Left lung (tissue), 10 donors: ENCODE data around the gene TMIGD2. TPM values are rescaled to one million over a fixed set of nuclear protein-coding genes. Genes with fewer than 3 reads are reported as not detected.
A peak's percentile ranks its signal among the peaks of the same experiment; 100 is the strongest.

Experiments
- ATAC-seq: fragments of 200-7000 bp; cut with Tn5 transposase; one replicate; pipeline ENCODE4 v1.9.1; 2020; ENCODE audit warnings: moderate library complexity
- DNase-seq, 4 donors: peaks; one replicate each; pipeline ENCODE4 v3.0.0-alpha.2; 2013 to 2020
- H3K27ac ChIP-seq, 2 donors: fragments of 200-600 bp; sonication (generic) in 1 of 2; one replicate each; pipeline versions ENCODE4 v1.5.0 to v1.8.0; 2020 to 2021
- H3K27me3 ChIP-seq, 2 donors: fragments of 200-600 bp; sonication (generic) in 1 of 2; one replicate each; pipeline versions ENCODE4 v1.5.0 to v1.8.0; 2020 to 2021
- H3K36me3 ChIP-seq, 2 donors: fragments of 200-600 bp; sonication (generic) in 1 of 2; one replicate each; pipeline versions ENCODE4 v1.5.0 to v1.8.0; 2020 to 2021
- H3K4me1 ChIP-seq, 2 donors: fragments of 200-600 bp; one replicate each; pipeline ENCODE4 v1.8.0; 2021
- H3K4me3 ChIP-seq, 2 donors: fragments of 200-600 bp; sonication (generic) in 1 of 2; one replicate each; pipeline versions ENCODE4 v1.5.0 to v1.8.0; 2020 to 2021; ENCODE audit warnings: mild to moderate bottlenecking in 1 of 2
- H3K9me3 ChIP-seq, 2 donors: fragments of 200-600 bp; sonication (generic) in 1 of 2; one replicate each; pipeline versions ENCODE4 v1.5.0 to v1.8.0; 2020 to 2021
- intact Hi-C, 2 donors: fragments of 100-400 bp; cut with DNase I; formaldehyde crosslinking; loops; one replicate each; pipeline versions ENCODE4 v1.11.2 to v1.14.2; 2022
- polyA plus RNA-seq, 6 donors: library from polyadenylated mRNA; unstranded; fragments of 120-200 nt; gene quantifications; one replicate each; pipeline ENCODE4 v1.2.1, GENCODE V29; 2013; ENCODE audit not compliant: insufficient read length in 6 of 6
- total RNA-seq, 2 donors: library from RNA; stranded (reverse); fragmentation: NEBNext Ultra II Directional; extraction: Animal tissue kit (Norgen Biotek cat#: 25700); gene quantifications; one replicate each; pipeline ENCODE4 v1.2.1, GENCODE V29; 2021
- TF ChIP-seq, protein P1 (sequence below), 2 donors: fragments of 200-600 bp; sonication (generic) in 1 of 2; IDR thresholded peaks; one replicate each; pipeline versions ENCODE4 v1.5.0 to v1.8.0; 2021; ENCODE audit warnings: antibody characterized with exemption in 2 of 2
- donor health status: DM: no; HTN: yes; CAD: no.
- donor health status: DM: no; HTN: no; CAD: no.

TMIGD2 gene
- total and polyA plus RNA-seq, 8 donors = 0.22 to 0.85 (median 0.35) TPM

DNA sequence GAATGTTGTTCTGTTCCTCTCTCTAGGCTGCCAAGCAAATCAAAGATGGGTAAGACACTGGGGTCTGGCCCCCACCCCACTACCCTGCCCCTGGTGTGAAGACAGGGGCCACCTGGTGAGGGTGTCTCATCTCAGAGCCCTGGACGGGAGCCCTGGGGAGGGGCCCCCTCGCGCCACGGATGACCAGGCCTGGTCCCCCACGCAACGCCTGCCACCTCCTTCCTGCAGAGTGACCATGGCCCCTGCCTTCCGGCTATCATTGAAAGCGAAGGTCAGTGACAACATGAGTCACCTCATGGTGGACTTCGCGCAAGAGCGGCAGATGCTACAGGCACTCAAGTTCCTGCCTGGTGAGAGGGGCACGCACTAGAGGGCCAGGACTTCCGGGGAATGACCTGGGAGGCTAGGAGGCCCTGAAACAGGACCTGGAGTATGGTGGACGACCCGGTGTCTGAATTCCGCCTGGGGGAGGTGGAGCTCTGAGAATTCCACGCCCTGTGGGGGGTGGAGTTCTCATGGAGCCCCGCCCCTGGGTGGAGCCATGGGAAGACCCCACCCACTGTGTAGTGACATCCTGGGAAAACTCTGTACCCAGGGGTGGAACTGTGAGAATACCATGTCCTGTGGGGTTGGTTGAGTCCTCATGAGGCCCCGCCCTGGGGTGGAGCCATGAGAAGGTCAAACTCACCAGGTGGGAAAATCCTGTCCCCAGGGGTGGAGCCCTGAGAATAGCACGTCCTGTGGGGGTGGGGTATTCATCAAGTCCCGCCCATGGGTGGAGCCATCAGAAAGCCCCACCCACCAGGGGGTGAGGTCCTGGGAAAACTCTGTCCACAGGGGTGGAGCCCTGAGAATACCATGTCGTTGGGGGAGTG, 8.3 kb upstream of the TMIGD2 start:
- TF ChIP-seq, protein P1, sequence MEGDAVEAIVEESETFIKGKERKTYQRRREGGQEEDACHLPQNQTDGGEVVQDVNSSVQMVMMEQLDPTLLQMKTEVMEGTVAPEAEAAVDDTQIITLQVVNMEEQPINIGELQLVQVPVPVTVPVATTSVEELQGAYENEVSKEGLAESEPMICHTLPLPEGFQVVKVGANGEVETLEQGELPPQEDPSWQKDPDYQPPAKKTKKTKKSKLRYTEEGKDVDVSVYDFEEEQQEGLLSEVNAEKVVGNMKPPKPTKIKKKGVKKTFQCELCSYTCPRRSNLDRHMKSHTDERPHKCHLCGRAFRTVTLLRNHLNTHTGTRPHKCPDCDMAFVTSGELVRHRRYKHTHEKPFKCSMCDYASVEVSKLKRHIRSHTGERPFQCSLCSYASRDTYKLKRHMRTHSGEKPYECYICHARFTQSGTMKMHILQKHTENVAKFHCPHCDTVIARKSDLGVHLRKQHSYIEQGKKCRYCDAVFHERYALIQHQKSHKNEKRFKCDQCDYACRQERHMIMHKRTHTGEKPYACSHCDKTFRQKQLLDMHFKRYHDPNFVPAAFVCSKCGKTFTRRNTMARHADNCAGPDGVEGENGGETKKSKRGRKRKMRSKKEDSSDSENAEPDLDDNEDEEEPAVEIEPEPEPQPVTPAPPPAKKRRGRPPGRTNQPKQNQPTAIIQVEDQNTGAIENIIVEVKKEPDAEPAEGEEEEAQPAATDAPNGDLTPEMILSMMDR (IDR thresholded peaks at IDR 0.05) = no peak
- peaks cover 0 to 7% of the 10 kb centered on the region in 2 donors for H3K4me1 ChIP-seq
- no peak overlapping the region for H3K27ac ChIP-seq
- ATAC-seq = no peak
- peak in 1 of 4 donors; percentile 65 for DNase-seq
- no peaks in the 10 kb centered on the region for H3K36me3 ChIP-seq
- H3K4me3 ChIP-seq = no peak overlapping the region
- peaks cover 0 to 6% of the 10 kb centered on the region in 2 donors for H3K27me3 ChIP-seq
- H3K9me3 ChIP-seq = no peaks in the 10 kb centered on the region
- intact Hi-C loops = no loop called here

DNA sequence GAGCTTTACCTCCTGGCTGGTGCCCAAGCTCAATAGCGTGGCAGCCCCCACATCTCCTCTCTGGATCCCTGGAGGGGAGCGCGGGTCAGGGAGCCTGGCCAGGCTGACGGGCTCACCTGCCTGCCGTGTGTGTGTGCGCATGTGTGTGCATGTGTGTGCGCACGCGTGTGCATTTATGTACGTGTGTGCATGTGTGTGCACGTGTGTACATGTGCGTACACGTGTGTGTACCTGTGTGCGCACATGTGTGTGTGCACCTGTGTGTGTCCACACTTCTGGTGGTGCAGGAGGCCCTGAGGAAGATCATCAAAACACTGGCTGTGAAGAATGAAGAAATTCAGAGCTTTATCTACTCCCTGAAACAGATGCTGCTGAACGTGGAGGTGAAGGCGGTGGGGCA, 3.5 kb upstream of the TMIGD2 start:
- no peak overlapping the region for H3K4me3 ChIP-seq
- peaks cover 0 to 35% of the 10 kb centered on the region in 2 donors for H3K27me3 ChIP-seq
- TF ChIP-seq, protein P1 (IDR thresholded peaks at IDR 0.05) = no peak
- H3K4me1 ChIP-seq = peaks cover 0 to 5% of the 10 kb centered on the region in 2 donors
- intact Hi-C loops = no loop called here
- DNase-seq (no peak), ATAC-seq (no peak)
- no peaks in the 10 kb centered on the region for H3K36me3 ChIP-seq
- no peaks in the 10 kb centered on the region for H3K9me3 ChIP-seq
- H3K27ac ChIP-seq = no peak overlapping the region

DNA sequence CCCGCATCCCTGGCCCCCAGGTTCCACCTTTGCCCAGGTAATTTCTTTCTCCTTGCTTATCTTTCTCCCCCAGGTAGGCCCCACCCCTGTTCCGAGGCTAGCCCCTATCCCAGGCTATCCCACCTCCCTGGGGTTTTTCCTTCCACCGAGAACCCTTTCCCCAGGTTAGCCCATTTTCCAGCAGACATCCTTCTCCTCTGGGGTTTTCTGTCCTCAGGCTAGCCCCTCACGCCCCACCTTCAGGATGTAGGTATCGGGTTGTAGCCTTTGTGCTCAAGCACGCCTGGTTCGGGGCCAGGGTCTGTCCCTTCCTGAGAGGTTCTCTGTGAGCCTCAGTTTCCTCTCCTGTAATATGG, 3.0 kb upstream of the TMIGD2 start:
- Histone ChIP-seq H3K27me3 (peaks cover 0 to 35% of the 10 kb centered on the region in 2 donors), H3K36me3 (no peaks in the 10 kb centered on the region), H3K4me3 (no peak overlapping the region), H3K27ac (no peak overlapping the region), H3K9me3 (no peaks in the 10 kb centered on the region), H3K4me1 (peaks cover 0 to 5% of the 10 kb centered on the region in 2 donors)
- no peak for ATAC-seq
- no peak for DNase-seq
- intact Hi-C loops = no loop called here
- TF ChIP-seq, protein P1 (IDR thresholded peaks at IDR 0.05) = no peak

DNA sequence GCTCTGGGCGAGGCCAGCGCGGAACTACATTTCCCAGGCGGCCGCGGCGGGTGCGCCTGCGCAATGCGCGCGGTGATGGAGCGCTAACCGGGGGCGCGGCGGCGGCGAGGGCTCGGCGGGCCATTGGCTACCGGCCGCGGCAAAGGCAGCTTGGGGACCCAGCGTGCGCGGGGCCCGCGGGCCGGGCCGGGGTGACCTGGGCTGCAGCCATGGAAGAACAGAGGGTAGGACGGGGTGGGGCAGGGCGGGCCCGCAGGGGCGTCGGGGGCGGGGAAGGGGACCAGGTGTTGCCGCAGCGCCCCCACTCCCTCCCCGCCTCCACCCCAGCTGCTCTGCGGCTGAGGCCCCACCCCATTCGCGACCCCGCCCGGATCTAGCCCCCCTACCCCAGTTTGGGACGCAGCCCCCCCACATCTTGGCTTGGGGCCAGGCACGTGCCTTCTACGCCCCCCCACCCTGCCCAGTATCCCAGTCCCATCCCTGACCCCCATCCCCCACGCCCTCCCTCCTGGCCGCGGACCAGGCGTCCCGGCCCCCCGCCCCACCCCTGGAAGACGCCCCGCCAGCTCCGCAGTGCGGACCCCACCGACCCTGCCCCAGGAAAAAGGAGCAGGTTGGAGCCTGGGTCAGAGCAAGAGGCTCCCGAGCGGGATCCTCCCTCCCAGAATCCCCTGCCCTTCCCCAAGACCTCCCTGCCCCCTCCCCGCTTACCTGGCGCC, 2.5 kb upstream of the TMIGD2 start, which contains the start of gene FSD1:
TSS of gene FSD1 (plus strand) at position 61 of the 719 bp plus-strand sequence. CDS start at position 210, 149 bp downstream.
- no peak for ATAC-seq
- TF ChIP-seq, protein P1 (IDR thresholded peaks at IDR 0.05) = no peak
- H3K4me3 ChIP-seq = no peak within 1 kb of the TSS
- H3K4me1 ChIP-seq = peaks cover 0 to 5% of the 10 kb centered on the region in 2 donors
- DNase-seq = no peak
- H3K27ac ChIP-seq = no peak within 1 kb of the TSS
- no peaks in the 10 kb centered on the region for H3K36me3 ChIP-seq
- H3K27me3 ChIP-seq = peaks cover 0 to 35% of the 10 kb centered on the region in 2 donors
- intact Hi-C loops = no loop called here
- H3K9me3 ChIP-seq = no peaks in the 10 kb centered on the region
